GM21515 (cell line): ENCODE measurements around the gene DEFB119.
"Not testable (repeated sequence)": the region's sequence is repeated elsewhere in the genome, so short reads cannot be mapped to it uniquely, and the experiment has no call there.

Experiments used
- ATAC-seq: cut with Tn5 transposase; IDR thresholded peaks from one replicate; pipeline ENCODE4 v1.9.1; 2021; ENCODE audit not compliant: unreplicated experiment

The DEFB119 gene

GRCh38 chr20:31390490-31390889 lies at the start of gene DEFB119:
TSS of gene DEFB119 (minus strand) at chr20:31390590. CDS start at chr20:31390483, 107 bp downstream.
- ATAC-seq, result no peak

DNA sequence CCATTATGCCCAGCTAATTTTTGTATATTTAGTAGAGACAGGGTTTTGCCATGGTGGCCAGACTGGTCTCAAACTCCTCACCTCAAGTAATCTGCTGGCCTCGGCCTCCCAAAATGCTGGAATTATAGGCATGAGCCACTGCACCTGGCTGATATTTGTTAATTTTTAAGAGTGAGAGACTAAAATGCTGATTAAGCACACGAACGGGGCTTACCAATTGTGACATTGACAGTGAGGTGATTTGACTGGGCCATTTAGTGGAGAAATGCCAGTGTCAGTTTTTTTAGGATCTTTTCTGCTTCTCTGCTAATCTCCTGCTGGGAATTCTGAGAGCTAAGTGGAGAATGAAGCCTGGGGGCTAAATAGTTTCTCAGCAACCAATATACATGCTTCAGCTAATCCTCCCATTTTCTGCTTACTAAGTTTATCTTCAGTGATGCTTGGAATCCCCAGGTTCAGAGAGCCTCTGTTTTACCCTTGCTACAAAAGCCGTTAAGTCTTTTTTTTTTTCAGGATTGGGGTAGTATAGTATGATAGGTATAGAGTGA lies 40.3 kb upstream of the DEFB119 start:
- ATAC-seq, result no peak

DNA sequence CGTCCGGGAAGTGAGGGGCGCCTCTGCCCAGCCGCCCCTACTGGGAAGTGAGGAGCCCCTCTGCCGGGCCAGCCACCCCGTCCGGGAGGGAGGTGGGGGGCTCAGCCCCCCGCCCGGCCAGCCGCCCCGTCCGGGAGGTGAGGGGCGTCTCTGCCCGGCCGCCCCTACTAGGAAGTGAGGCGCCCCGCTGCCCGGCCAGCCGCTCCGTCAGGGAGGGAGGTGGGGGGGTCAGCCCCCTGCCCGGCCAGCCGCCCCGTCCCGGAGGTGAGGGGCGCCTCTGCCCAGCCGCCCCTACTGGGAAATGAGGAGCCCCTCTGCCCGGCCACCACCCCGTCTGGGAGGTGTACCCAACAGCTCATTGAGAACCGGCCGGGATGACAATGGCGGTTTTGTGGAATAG lies 37.2 kb upstream of the DEFB119 start:
- not testable (repeated sequence) for ATAC-seq

GRCh38 chr20:31426891-31427551 lies 36.6 kb upstream of the DEFB119 start:
- ATAC-seq, result not testable (repeated sequence)

DNA sequence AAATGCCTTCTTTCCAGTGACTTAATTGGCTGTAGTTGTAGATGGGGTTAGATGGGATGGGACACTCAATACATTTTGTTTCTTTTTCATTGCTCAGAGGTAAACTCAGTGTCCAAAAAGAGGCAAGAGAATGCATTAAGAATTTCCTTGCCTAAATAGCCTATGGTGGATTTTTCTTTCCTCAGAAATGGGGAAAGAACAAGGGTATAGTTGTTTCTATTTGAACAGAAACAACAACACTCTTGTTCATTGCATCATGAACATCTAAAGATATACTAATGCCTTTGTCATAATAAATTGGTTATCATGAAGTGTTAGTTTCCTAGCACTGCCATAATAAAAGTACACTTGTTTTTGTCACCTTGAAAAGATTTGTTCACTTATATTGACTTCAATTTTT lies 35.4 kb upstream of the DEFB119 start:
- ATAC-seq, result no peak

DNA sequence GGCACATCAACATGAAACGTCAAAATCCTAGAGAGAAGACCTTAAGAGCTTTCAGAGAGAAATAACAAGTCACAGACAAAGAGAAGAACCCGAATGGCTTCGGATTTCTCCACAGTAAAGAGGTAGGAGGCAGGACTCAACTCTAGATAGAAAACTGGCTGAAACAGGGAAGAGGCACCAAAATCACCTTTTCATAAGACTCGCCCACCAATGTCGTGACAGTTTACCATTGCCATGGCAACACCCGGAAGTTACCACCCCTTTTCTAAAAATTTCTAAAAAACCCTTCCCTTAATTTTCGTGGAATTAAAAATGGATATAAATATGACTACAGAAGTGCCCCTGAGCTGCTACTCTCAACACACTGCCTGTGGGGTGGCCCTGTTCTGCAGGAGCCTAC lies 27.9 kb upstream of the DEFB119 start:
- ATAC-seq, result no peak

DNA sequence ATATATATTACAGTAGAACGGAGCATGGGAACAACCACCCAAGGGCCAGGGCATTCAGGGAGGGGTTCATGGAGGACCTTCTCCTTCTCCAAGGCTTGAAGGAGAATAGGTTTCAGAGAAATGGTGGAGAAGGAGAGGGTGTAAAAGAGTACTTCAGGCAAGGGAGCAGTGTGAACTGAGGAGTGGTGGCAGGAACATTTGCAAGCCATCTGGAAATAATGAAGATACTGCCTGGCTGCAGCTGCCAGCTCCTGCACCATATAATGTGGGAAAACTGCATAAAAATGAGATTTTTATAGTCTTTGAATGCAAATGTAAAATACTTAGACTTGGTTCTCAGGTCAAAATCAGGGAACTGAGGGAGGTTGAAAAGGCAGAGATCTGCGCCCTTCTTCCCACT lies 25.3 kb upstream of the DEFB119 start:
- no peak for ATAC-seq

- no peak for ATAC-seq
These were observed 24.0 kb upstream of the DEFB119 start for GRCh38 chr20:31414381-31414780.

DNA sequence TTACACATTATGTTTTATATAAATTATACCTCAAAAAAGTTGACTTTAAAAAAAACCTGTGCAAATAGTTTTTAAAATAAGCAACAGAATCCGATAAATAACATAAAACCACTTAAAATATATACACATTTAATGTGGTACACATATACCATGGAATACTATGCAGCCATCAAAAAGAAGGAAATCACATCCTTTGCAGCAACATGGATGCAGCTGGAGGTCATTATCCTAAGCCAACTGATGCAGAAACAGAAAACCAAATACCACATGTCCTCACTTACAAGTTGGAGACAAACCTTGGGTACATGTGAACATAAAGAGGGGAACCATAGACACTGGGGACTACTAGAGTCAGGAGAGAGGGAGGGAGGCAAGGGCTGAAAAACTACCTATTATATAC lies 19.6 kb upstream of the DEFB119 start:
- ATAC-seq, result no peak

DNA sequence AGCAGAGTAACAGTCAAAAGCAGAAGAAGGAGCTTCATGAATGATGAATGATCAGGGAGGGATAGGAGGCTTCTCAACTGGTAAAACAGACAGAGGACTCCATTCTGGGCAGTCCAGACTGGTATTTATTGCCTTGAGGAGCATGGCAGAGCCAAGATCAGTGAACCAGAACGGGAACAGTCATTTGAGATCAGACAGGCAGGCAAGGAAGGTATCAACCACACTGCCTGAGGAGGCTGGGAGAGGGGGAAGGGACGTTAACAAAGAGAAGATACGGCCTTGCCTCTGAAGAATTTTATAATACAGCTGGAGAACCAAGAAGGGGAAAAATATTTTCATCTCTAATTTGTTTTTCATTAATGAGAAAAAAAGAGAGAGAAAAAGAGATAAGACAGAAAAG lies 15.7 kb upstream of the DEFB119 start, which contains the start of gene DEFB121:
TSS of gene DEFB121 (minus strand) at position 101 of the 400 bp plus-strand sequence. CDS start at position 38, 63 bp downstream.
- no peak for ATAC-seq

DNA sequence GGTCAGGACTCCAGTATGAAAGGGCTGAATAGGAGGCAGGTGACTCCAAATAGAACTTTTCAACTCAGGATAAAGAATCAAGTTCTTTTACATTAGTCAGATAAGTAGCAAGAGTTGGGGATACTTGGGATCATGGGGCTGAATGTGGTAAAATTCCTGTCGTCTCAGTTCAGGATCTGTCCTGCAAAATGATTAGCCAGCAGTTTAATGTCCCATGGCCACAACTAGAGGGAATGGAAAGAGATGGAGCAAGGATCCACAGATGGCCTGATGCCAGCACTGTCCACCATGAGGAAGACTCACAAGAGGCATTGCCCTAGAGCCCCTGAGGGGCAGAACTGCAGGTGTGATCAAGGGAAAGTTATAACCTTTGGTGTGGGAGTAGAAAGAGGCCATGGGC lies 13.5 kb upstream of the DEFB119 start:
- ATAC-seq, result no peak

DNA sequence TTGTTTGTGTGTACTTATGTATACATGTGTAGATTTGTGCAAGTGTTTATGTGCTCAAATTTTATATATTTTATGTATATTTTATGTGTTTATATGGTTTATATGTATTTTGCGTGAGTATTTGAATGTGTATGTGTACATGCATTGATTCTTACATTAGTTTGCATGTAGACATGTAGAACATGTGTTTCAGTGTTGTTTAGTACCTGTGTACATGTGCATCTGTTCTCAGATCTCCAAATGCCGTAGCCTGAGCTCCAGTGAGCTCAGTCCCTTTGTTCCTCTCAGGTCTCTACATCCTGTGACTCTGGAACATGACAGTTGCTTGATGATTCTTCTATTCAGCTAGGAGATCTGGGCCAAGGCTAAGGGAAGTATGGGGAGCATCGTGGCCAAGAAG lies 4.5 kb upstream of the DEFB119 start:
- ATAC-seq, result no peak

- no peak for ATAC-seq
These were observed 2.4 kb upstream of the DEFB119 start for GRCh38 chr20:31392836-31393235.

DNA sequence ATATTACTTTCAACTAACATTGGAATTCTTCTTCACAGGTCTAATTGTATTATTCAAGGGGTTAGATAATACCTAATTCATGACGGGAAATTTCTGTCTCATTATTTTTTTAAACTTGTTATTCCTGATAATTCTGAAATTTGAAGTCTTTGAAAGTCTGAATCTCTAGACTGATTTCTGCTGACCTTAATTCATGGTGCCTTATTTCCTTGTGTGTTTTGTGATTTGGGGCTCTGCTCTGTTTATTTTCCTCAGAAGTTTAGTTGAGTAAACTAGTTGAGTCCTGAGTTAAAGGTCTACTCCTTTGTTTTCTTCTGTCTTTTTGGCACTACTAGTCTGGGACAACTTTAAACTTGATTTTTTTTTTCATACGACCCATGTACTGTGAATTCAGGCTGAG lies 16.0 kb downstream of the DEFB119 start:
- ATAC-seq, result no peak

DNA sequence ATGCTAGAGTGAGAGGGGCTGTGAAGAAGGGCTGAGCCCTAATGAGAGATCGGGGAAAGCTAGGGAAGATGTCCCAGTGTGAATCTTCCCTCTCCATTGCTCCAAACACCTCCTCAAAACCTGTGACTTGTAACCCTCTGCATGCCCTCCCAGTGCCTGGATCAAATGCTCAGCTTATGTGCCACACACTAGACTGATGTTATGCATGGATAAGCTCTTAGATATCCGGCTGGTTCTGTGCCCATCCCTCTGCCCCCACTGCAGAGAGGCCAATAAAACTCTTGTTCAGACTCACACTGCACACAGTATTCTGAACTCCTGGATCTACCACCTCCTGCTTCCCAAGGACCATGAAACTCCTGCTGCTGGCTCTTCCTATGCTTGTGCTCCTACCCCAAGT lies 22.1 kb downstream of the DEFB119 start, which contains the start of gene DEFB118:
TSS of gene DEFB118 (plus strand) at position 301 of the 400 bp plus-strand sequence. CDS start at position 351, 50 bp downstream.
- no peak for ATAC-seq

- ATAC-seq, result not testable (repeated sequence)
These were observed 26.1 kb downstream of the DEFB119 start for GRCh38 chr20:31364272-31364671.

GRCh38 chr20:31363295-31363694 lies 27.1 kb downstream of the DEFB119 start:
- no peak for ATAC-seq

DNA sequence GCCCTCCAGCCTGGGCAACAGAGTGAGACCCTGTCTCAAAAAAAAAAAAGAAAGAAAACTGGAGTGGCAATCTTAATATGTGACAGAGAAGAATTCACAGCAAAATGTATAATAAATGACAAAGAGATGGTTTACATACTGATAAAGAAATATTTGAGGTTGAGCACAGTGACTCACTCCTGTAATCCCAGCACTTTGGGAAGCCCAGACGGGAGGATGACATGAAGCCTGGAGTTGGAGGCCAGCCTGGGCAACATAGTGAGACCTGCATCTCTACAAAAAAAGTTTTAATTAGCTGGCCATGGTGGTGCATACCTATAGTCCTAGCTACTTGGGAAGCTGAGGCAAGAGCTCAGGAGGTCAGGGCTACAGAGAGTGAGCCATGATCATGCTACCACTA lies 34.4 kb downstream of the DEFB119 start:
- ATAC-seq, result no peak

GRCh38 chr20:31341470-31341869 lies 48.9 kb downstream of the DEFB119 start:
- no peak for ATAC-seq

DNA sequence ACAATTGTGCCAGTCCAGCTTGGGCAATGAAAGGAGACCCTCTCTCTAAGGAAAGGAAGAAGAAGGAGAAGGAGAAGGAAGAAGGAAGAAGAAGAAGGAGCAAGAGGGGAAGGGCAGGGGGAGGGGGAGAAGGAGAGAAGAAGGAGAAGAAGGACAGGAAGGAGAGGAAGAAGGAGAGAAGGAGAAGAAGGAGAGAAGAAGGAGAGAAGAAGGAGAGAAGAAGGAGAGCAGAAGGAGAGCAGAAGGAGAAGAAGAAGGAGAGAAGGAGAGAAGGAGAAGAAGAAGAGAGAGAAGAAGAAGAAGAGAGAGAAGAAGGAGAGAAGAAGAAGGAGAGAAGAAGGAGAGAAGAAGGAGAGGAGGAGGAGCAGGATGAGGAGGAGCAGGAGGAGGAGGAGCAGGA lies 59.5 kb downstream of the DEFB119 start:
- ATAC-seq, result no peak
